GM12873 (cell line): Measurements from ENCODE around the gene NOS1AP.

ENCODE experiments used
- CTCF ChIP-seq: IDR thresholded peaks from 2 replicates; pipeline ENCODE4 v1.5.1; 2012; ENCODE audit warnings: low read depth, mild to moderate bottlenecking, moderate library complexity, low read length, control low read depth; ENCODE audit not compliant: insufficient read depth; ENCODE audit errors: missing control alignments

Gene NOS1AP

GRCh38 chr1:162159515-162159914 is 90.0 kb downstream of the NOS1AP start:
- no peak for TF ChIP-seq CTCF

- no peak for TF ChIP-seq CTCF
Observed at GRCh38 chr1:162161916-162162550, 92.5 kb downstream of the NOS1AP start.

GRCh38 chr1:162165528-162165927 is 96.0 kb downstream of the NOS1AP start:
- no peak for TF ChIP-seq CTCF

- TF ChIP-seq CTCF = no peak
Observed at GRCh38 chr1:162166917-162167615, 97.6 kb downstream of the NOS1AP start.

GRCh38 chr1:162168261-162168660 is 98.8 kb downstream of the NOS1AP start:
- TF ChIP-seq CTCF = no peak

GRCh38 chr1:162169031-162169790 is 99.7 kb downstream of the NOS1AP start:
- TF ChIP-seq CTCF = no peak

- TF ChIP-seq CTCF = no peak
Observed at GRCh38 chr1:162171111-162171510, 101.6 kb downstream of the NOS1AP start.
